Stimulated activated CD4-positive, alpha-beta T cell treated with anti-CD3 and anti-CD28 coated beads, Interleukin-12 subunit alpha, Interleukin-12 subunit beta, amount 100 ng/mL, for 4 hours (primary cell): Measurements from ENCODE around the gene KLC3.
"Not testable (repeated sequence)": the region's sequence is repeated elsewhere in the genome, so short reads cannot be mapped to it uniquely, and the experiment has no call there.

Source experiments
- DNase-seq: peaks from one replicate; pipeline ENCODE4 v3.0.0-alpha.2; 2020

KLC3 gene

GRCh38 chr19:45340232-45340898, at the start of gene KLC3:
Gene KLC3, plus strand, starts transcription at chr19:45340750. Its CDS starts 4,792 bp downstream, at chr19:45345542.
- peak; percentile 24 for DNase-seq

GRCh38 chr19:45291834-45292233, 48.7 kb upstream of the KLC3 start:
- no peak for DNase-seq

- peak; percentile 17 for DNase-seq
Observed at GRCh38 chr19:45293682-45294081, 46.9 kb upstream of the KLC3 start.

GRCh38 chr19:45294291-45295029, 46.1 kb upstream of the KLC3 start:
- no peak for DNase-seq

- no peak for DNase-seq
Observed at GRCh38 chr19:45295873-45296272, 44.7 kb upstream of the KLC3 start.

- no peak for DNase-seq
Observed at GRCh38 chr19:45296355-45296754, 44.2 kb upstream of the KLC3 start.

GRCh38 chr19:45297674-45298073, 42.9 kb upstream of the KLC3 start:
- DNase-seq = no peak

GRCh38 chr19:45298264-45298663, 42.3 kb upstream of the KLC3 start:
- no peak for DNase-seq

- DNase-seq = no peak
Observed at GRCh38 chr19:45299719-45300118, 40.8 kb upstream of the KLC3 start.

GRCh38 chr19:45302416-45302815, 38.1 kb upstream of the KLC3 start:
- DNase-seq = no peak

- DNase-seq = no peak
Observed at GRCh38 chr19:45303269-45304060, 37.1 kb upstream of the KLC3 start.

- DNase-seq = no peak
Observed at GRCh38 chr19:45304141-45304926, 36.2 kb upstream of the KLC3 start.

GRCh38 chr19:45305007-45305406, 35.5 kb upstream of the KLC3 start:
- DNase-seq = no peak

GRCh38 chr19:45305421-45305820, 35.1 kb upstream of the KLC3 start:
- DNase-seq = no peak

- no peak for DNase-seq
Observed at GRCh38 chr19:45306040-45306439, 34.5 kb upstream of the KLC3 start.

GRCh38 chr19:45306518-45307027, 34.0 kb upstream of the KLC3 start:
- DNase-seq = no peak

GRCh38 chr19:45307361-45307760, 33.2 kb upstream of the KLC3 start:
- no peak for DNase-seq

- not testable (repeated sequence) for DNase-seq
Observed at GRCh38 chr19:45309322-45309721, 31.2 kb upstream of the KLC3 start.

- no peak for DNase-seq
Observed at GRCh38 chr19:45311621-45312020, 28.9 kb upstream of the KLC3 start.

GRCh38 chr19:45312285-45312684, 28.3 kb upstream of the KLC3 start:
- DNase-seq = not testable (repeated sequence)

GRCh38 chr19:45314708-45315245, 25.8 kb upstream of the KLC3 start:
- no peak for DNase-seq

- DNase-seq = no peak
Observed at GRCh38 chr19:45315304-45315703, 25.2 kb upstream of the KLC3 start.
